A673 (cell line): ENCODE data around the gene MMD2.
"Not testable (repeated sequence)": the region's sequence is repeated elsewhere in the genome, so short reads cannot be mapped to it uniquely, and the experiment has no call there.

Experiments used
- CTCF ChIP-seq: fragments of 300-800, 200-600 bp; sonication (generic); conservative IDR thresholded peaks from 2 replicates; pipeline ENCODE4 v1.5.1; 2017; ENCODE audit warnings: low read depth, mild to moderate bottlenecking, antibody characterized with exemption, low read length, moderate library complexity, mixed read lengths
- EZH2 ChIP-seq: fragments of 200-600 bp; sonication (generic); IDR thresholded peaks from 2 replicates; pipeline ENCODE4 v1.6.1; 2017; ENCODE audit warnings: borderline replicate concordance, low read depth, mild to moderate bottlenecking, mixed read lengths, antibody characterized with exemption, low read length; ENCODE audit not compliant: poor library complexity, severe bottlenecking

DNA sequence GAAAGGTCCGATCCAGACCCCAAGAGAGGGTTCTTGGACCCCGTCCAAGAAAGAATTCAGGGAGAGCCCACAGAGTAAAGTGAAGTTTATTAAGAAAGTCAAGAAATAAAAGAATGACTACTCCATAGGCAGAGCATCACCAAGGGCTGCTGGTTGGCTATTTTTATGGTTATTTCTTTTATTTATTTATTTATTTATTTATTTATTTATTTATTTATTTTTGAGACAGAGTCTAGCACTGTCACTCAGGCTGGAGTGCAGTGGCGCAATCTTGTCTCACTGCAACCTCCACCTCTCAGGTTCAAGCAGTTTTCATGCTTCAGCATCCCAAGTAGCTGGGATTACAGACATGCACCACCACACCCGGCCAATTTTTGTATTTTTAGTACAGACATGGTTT is 65.8 kb downstream of the MMD2 start:
- TF ChIP-seq CTCF, EZH2: not testable (repeated sequence)
